Keratinocyte (primary cell): ENCODE results near the gene CD180. TPM values are rescaled to one million over a fixed set of nuclear protein-coding genes. Genes with fewer than 3 reads are reported as not detected.

Experiments used
- DNase-seq: peaks from one replicate; pipeline ENCODE4 v3.0.0-alpha.2; 2011; ENCODE audit warnings: low read depth, missing footprints, low spot score
- FAIRE-seq: peaks from 2 replicates; lab custom pipeline; 2011; peaks lifted over from hg19 to GRCh38; lab: Jason Lieb, UNC
- H2AFZ ChIP-seq: 2 replicates; pipeline ENCODE4 v1.6.0; 2012; ENCODE audit warnings: low read length, control low read depth, inconsistent platforms; ENCODE audit not compliant: control insufficient read depth
- H3K27ac ChIP-seq: 2 replicates; pipeline ENCODE4 v1.5.1; 2011; ENCODE audit warnings: low read length; ENCODE audit not compliant: control insufficient read depth, insufficient read depth
- H3K27me3 ChIP-seq: 3 replicates; pipeline ENCODE4 v1.6.0; 2011; ENCODE audit warnings: low read length; ENCODE audit not compliant: control insufficient read depth, insufficient read depth; ENCODE audit errors: extremely low read depth
- H3K36me3 ChIP-seq, 2 experiments: 2 replicates in 1 of 2; 3 replicates in 1 of 2; pipeline ENCODE4 v1.5.1; 2011; ENCODE audit warnings: low read length in 2 of 2, mild to moderate bottlenecking in 1 of 2; ENCODE audit not compliant: control insufficient read depth in 2 of 2, insufficient read depth in 2 of 2; ENCODE audit errors: extremely low read depth in 1 of 2
- H3K4me1 ChIP-seq: 3 replicates; pipeline ENCODE4 v1.5.1; 2011; ENCODE audit warnings: low read length; ENCODE audit not compliant: control insufficient read depth, insufficient read depth; ENCODE audit errors: extremely low read depth
- H3K4me2 ChIP-seq: 3 replicates; pipeline ENCODE4 v1.6.0; 2011; ENCODE audit warnings: low read depth, low read length; ENCODE audit not compliant: control insufficient read depth, insufficient read depth; ENCODE audit errors: extremely low read depth
- H3K4me3 ChIP-seq, 3 experiments: fragments of 200-600 bp in 1 of 3; sonication (generic) in 1 of 3; 2 replicates in 2 of 3; 3 replicates in 1 of 3; pipeline ENCODE4 v1.5.1; 2011 to 2016; ENCODE audit warnings: low read length in 3 of 3, mild to moderate bottlenecking in 3 of 3, control low read depth in 2 of 3, inconsistent platforms in 1 of 3, low read depth in 1 of 3, mixed read lengths in 1 of 3, mixed run types in 1 of 3, moderate library complexity in 1 of 3; ENCODE audit not compliant: control insufficient read depth in 2 of 3, insufficient read depth in 2 of 3; ENCODE audit errors: extremely low read depth in 1 of 3
- H3K79me2 ChIP-seq: 2 replicates; pipeline ENCODE4 v1.6.0; 2012; ENCODE audit warnings: low read length; ENCODE audit not compliant: control insufficient read depth, insufficient read depth
- H3K9ac ChIP-seq: 3 replicates; pipeline ENCODE4 v1.6.0; 2011; ENCODE audit warnings: low read length; ENCODE audit not compliant: control insufficient read depth, insufficient read depth; ENCODE audit errors: extremely low read depth
- H3K9me1 ChIP-seq: 3 replicates; pipeline ENCODE4 v1.6.0; 2011; ENCODE audit warnings: low read length; ENCODE audit not compliant: control insufficient read depth, insufficient read depth; ENCODE audit errors: extremely low read depth
- H3K9me3 ChIP-seq: 2 replicates; pipeline ENCODE4 v1.5.1; 2012; ENCODE audit warnings: low read depth, low read length; ENCODE audit not compliant: control insufficient read depth
- H4K20me1 ChIP-seq: 3 replicates; pipeline ENCODE4 v1.6.0; 2011; ENCODE audit warnings: low read length; ENCODE audit not compliant: control insufficient read depth, insufficient read depth; ENCODE audit errors: extremely low read depth
- EZH2 ChIP-seq: IDR thresholded peaks from one replicate; pipeline ENCODE4 v1.6.1; 2012; ENCODE audit warnings: inconsistent platforms, mild to moderate bottlenecking, low read length, moderate library complexity
- dilution Hi-C: fragments of 300-500 bp; cut with MboI; formaldehyde crosslinking; loops from one replicate; pipeline ENCODE4 v1.7.0; 2020; ENCODE audit warnings: low sequenced_read_pairs; ENCODE audit not compliant: extremely low pct_ligation_motif_present
- polyA plus RNA-seq, 5 experiments: library from polyadenylated mRNA; depleted of rRNA in 3 of 5; stranded (reverse) in 3 of 5; stranded (forward) in 1 of 5; unstranded in 1 of 5; fragments of >200 nt; gene quantifications; 1 replicate in 1 of 5; 2 replicates in 3 of 5; 3 replicates in 1 of 5; pipeline versions ENCODE4 v1.2.1 to v1.2.3, GENCODE V29; 2011 to 2012; ENCODE audit warnings: missing spikeins in 2 of 5, low read depth in 1 of 5, low replicate concordance in 1 of 5
- TF ChIP-seq, protein P1 (sequence below), 3 experiments: IDR thresholded peaks in 1 of 3; conservative IDR thresholded peaks in 1 of 3; optimal IDR thresholded peaks in 1 of 3; 2 replicates in 2 of 3; 3 replicates in 1 of 3; pipeline versions ENCODE3 to v1.5.1; 2011; ENCODE audit warnings: low read length in 3 of 3, mild to moderate bottlenecking in 3 of 3, moderate library complexity in 2 of 3, control low read depth in 1 of 3, inconsistent platforms in 1 of 3; ENCODE audit not compliant: insufficient read depth in 2 of 3; ENCODE audit errors: extremely low read depth in 1 of 3

CD180 gene
- polyA plus RNA-seq, 1 donor (not counting 4 experiments of a cell fraction or from before 2014, with no cell fraction given), result not detected

DNA sequence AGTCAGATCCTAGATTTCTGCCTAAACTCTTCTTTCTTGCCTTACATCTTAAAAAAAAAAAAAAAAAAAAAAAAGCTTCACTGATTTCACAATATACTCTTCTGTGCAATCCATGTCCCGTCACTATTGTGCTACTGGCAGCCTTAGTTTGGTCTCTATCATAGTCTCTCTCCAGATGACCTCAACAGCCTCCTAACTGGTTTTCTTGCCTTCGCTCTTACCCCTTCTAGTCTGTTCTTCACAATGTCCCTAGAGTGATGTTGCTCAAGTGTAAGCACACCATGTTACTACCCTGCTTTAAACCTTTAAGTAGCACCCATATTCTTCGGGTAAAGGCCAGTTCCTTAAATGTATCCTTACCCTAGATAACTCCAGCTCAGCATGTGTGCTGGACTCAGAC, 25.8 kb downstream of the CD180 start:
- FAIRE-seq, result no peak
- no peaks in the 10 kb centered on the region for H4K20me1 ChIP-seq
- H3K4me3 ChIP-seq, result no peak overlapping the region
- H3K36me3 ChIP-seq, result peaks cover 13 to 14% of the 10 kb centered on the region in 2 experiments
- H3K79me2 ChIP-seq, result no peaks in the 10 kb centered on the region
- H3K27ac ChIP-seq, result no peak overlapping the region
- H3K9ac ChIP-seq, result no peak overlapping the region
- H2AFZ ChIP-seq, result no peak overlapping the region
- DNase-seq, result no peak
- no peaks in the 10 kb centered on the region for H3K27me3 ChIP-seq
- dilution Hi-C loops, result no loop called here
- no peak overlapping the region for H3K4me2 ChIP-seq
- H3K4me1 ChIP-seq, result peaks cover 4% of the 10 kb centered on the region
- no peaks in the 10 kb centered on the region for H3K9me3 ChIP-seq
- no peaks in the 10 kb centered on the region for H3K9me1 ChIP-seq
- TF ChIP-seq, protein P1, sequence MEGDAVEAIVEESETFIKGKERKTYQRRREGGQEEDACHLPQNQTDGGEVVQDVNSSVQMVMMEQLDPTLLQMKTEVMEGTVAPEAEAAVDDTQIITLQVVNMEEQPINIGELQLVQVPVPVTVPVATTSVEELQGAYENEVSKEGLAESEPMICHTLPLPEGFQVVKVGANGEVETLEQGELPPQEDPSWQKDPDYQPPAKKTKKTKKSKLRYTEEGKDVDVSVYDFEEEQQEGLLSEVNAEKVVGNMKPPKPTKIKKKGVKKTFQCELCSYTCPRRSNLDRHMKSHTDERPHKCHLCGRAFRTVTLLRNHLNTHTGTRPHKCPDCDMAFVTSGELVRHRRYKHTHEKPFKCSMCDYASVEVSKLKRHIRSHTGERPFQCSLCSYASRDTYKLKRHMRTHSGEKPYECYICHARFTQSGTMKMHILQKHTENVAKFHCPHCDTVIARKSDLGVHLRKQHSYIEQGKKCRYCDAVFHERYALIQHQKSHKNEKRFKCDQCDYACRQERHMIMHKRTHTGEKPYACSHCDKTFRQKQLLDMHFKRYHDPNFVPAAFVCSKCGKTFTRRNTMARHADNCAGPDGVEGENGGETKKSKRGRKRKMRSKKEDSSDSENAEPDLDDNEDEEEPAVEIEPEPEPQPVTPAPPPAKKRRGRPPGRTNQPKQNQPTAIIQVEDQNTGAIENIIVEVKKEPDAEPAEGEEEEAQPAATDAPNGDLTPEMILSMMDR (optimal IDR thresholded peaks at IDR 0.05 in 1 of 3, IDR thresholded peaks at IDR 0.05 in 1 of 3, conservative IDR thresholded peaks at IDR 0.05 in 1 of 3; ENCODE audit: extremely low read depth in 1 of 3, insufficient read depth in 2 of 3, low read length in 3 of 3), result no peak
- TF ChIP-seq EZH2, result no peak

DNA sequence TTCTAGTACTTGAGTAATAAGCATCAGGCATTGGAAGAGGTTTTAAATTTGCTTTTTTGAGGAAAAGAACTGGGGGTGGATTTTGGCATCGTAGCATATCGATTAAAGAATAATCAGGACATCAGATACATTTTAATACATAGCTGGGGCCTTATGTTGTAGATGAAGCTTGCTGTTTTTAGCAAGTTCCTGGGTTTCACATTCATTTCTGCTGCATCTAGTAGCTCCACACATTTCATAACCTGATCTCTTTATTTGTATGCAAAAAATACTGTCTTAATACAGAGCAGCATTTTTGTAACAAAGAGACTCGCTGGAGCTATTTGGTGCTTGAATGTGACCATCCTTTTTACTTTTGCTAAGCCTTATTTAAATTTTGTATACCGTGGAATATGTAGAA, 28.5 kb downstream of the CD180 start:
- H3K4me3 ChIP-seq, result no peak overlapping the region
- dilution Hi-C loops, result no loop called here
- no peaks in the 10 kb centered on the region for H4K20me1 ChIP-seq
- DNase-seq, result no peak
- no peak overlapping the region for H2AFZ ChIP-seq
- no peaks in the 10 kb centered on the region for H3K9me1 ChIP-seq
- H3K4me2 ChIP-seq, result no peak overlapping the region
- peaks cover 4% of the 10 kb centered on the region for H3K4me1 ChIP-seq
- no peak overlapping the region for H3K27ac ChIP-seq
- H3K9ac ChIP-seq, result no peak overlapping the region
- H3K79me2 ChIP-seq, result no peaks in the 10 kb centered on the region
- H3K27me3 ChIP-seq, result no peaks in the 10 kb centered on the region
- peaks cover 32 to 38% of the 10 kb centered on the region in 2 experiments for H3K36me3 ChIP-seq
- FAIRE-seq, result no peak
- H3K9me3 ChIP-seq, result no peaks in the 10 kb centered on the region
- TF ChIP-seq EZH2, result no peak
- TF ChIP-seq, protein P1 (optimal IDR thresholded peaks at IDR 0.05 in 1 of 3, IDR thresholded peaks at IDR 0.05 in 1 of 3, conservative IDR thresholded peaks at IDR 0.05 in 1 of 3; ENCODE audit: extremely low read depth in 1 of 3, insufficient read depth in 2 of 3, low read length in 3 of 3), result no peak
